HUES64 (cell line): ENCODE data around the gene MRPS18A.

ENCODE experiments used
- H3K27ac ChIP-seq: 2 replicates; pipeline ENCODE4 v1.7.0; 2013; ENCODE audit warnings: low read depth, low read length, inconsistent platforms
- H3K27me3 ChIP-seq: 2 replicates; pipeline ENCODE4 v1.6.1; 2013; ENCODE audit warnings: mild to moderate bottlenecking, low read length; ENCODE audit not compliant: insufficient read depth
- H3K36me3 ChIP-seq: 2 replicates; pipeline ENCODE4 v1.6.1; 2013; ENCODE audit warnings: mild to moderate bottlenecking, low read length; ENCODE audit not compliant: insufficient read depth
- H3K4me1 ChIP-seq: 2 replicates; pipeline ENCODE4 v1.6.1; 2013; ENCODE audit warnings: mild to moderate bottlenecking, low read length, moderate library complexity; ENCODE audit not compliant: insufficient read depth
- H3K4me3 ChIP-seq: 2 replicates; pipeline ENCODE4 v1.5.1; 2013; ENCODE audit warnings: mild to moderate bottlenecking, low read length, moderate library complexity
- H3K9ac ChIP-seq: 2 replicates; pipeline ENCODE4 v1.6.1; 2013; ENCODE audit warnings: mild to moderate bottlenecking, low read depth, low read length
- H3K9me3 ChIP-seq: 2 replicates; pipeline ENCODE4 v1.6.1; 2013; ENCODE audit warnings: low read depth, low read length; ENCODE audit not compliant: insufficient read depth
- WGBS: fragments of 150-250, 120-280 bp; methylation state at CpG from one replicate; pipeline ENCODE4 v1.1.7; 2013; ENCODE audit warnings: missing lambda C conversion rate; 5-methylcytosine and 5-hydroxymethylcytosine counted together

MRPS18A gene

DNA sequence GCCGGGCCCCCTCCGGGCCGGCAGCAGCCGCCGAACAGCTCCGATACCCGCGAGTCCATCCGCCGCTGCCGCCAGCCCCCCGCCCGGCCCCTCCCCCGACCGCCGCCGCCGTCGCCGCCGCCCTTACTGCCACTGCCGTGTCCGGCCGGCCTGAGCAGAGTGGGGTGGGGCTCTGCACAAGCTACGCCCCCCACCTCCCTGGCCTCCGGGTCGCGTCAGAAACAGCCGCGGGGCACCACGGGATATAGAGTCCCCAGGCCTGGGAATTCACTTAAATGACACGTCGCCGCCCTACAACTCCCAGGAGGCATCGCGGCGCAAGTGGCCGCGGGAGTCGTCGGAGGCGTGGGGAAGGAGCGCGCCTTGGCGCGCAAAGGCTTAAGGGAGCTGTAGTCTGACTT, 58.5 kb downstream of the MRPS18A start, which contains the start of gene GTPBP2:
GTPBP2 (minus strand) TSS at position 161 of the 401 bp plus-strand sequence; CDS start at position 59, 102 bp downstream.
- Histone ChIP-seq H3K27ac (peak within 1 kb of the TSS; percentile 96), H3K36me3 (peaks cover 33% of the 10 kb centered on the region), H3K9me3 (no peaks in the 10 kb centered on the region), H3K27me3 (no peaks in the 10 kb centered on the region), H3K4me1 (no peaks in the 10 kb centered on the region), H3K4me3 (peak within 1 kb of the TSS; percentile 78), H3K9ac (peak within 1 kb of the TSS; percentile 92)
- WGBS = 2% methylated on average over 46 of the region's 46 CpGs

DNA sequence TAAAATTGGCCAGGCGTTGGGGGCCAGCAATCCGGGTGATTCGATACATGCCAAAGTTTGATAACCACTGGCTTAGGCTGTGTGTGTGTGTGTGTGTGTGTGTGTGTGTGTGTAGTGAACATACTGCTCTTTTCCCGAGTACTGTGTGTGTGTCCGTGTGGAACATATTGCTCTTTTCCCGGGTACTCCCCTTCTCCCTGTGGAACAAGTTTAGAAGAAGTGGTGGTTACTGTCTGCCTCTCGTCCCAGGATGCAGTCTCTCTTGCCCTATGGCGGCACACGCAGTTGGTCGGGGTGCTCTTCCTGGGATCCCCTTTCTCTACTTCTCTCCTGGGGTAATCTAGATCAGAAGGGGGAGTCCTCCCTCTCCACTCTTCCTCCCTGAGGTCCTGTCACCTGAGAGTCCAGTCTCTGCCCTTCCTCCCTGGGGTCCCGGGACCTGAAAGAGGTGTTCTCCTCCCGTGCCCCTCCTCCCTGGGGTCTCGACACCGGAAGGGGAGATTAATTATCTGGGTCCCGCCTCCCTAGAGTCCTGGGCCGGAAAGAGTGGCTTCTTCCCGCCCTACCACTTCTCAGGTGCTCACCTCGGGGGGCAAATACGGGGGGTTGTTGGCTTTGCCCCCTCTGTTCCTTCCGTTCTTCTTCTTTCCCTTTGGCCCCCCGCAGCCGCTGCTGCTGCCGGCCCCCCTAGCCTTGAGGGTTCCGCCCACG, 59.0 kb downstream of the MRPS18A start:
- Histone ChIP-seq H3K4me1 (no peaks in the 10 kb centered on the region), H3K9ac (peak overlapping the region; percentile 86), H3K27me3 (no peaks in the 10 kb centered on the region), H3K27ac (peak overlapping the region; percentile 87; the same call in 1 of the 2 replicates), H3K36me3 (peaks cover 39% of the 10 kb centered on the region), H3K9me3 (no peaks in the 10 kb centered on the region), H3K4me3 (peak overlapping the region; percentile 78)
- WGBS = 18% methylated on average over 22 of the region's 25 CpGs

DNA sequence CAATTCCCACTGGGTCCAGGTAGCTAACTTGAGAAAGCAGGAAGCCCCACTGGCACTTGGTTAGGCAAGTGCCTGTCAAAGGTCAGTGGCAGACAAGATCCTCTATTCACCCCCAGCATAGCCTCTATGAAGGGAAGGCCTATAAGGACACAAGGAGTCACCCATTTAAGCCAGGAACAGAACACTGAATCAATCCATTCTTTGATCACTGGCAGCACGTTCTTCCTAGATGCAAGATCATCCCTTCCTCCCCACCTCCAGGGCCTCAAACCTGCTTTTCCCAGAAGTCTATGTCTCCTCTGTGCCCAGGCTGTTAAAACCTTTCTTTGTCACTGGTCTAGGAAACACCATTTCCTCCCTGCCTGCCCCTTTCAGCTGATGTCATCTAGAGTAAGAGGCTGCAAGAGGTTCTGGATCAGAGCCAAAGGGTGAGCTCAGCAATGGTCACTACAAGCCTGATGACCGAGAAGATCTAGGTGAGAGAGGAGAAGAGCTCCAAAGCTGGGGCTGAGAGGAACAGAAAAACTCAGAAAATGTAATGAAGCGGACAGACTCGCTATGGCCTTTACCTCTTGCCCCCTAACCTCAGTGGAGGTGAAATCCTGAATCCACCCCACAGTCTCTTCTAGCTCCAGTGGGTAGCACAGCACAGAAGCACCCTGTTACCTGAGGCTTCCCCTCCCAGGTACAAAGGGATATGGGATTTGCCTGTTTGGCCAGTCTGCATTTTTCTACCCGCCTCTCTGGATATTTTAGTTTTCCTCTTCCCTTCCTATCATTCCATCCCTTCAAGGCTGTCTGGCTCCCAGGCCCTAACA, 60.4 kb downstream of the MRPS18A start:
- Histone ChIP-seq H3K27ac (no peak overlapping the region), H3K9me3 (no peaks in the 10 kb centered on the region), H3K9ac (no peak overlapping the region), H3K27me3 (no peaks in the 10 kb centered on the region), H3K4me1 (no peaks in the 10 kb centered on the region), H3K4me3 (no peak overlapping the region), H3K36me3 (peaks cover 52% of the 10 kb centered on the region)
- 94% methylated on average over 5 of the region's 5 CpGs for WGBS

DNA sequence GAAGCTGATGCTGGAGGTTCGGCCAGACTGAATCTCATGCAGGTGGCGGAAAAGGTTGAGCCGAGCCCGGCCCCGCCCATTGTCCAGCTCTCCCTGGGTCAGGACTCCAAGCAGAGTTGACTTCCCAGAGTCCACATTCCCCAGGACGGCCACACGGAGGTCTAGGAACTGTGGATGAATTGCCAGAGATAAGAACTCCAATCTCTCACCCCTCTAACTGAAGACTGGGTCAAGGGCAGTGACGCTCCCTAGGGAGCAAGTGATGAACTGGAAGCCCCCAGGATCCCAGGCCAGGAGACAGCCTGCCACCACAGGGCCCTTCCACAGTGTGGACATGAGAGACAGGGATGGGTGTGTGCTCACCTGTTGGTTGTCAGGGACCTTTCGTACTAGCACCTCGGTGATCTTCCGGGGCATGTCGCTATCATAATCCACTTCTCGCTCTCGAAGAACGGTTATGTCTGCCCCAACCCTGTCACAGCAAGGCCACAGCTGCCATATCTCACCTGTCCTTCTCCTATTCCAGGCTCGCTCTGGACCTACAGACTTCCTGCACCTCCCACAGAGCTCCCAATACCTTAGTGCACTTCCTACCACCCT, 62.1 kb downstream of the MRPS18A start:
- no peak overlapping the region for H3K27ac ChIP-seq
- H3K4me3 ChIP-seq = no peak overlapping the region
- H3K4me1 ChIP-seq = no peaks in the 10 kb centered on the region
- peaks cover 69% of the 10 kb centered on the region for H3K36me3 ChIP-seq
- H3K9me3 ChIP-seq = no peaks in the 10 kb centered on the region
- 94% methylated on average over 16 of the region's 16 CpGs for WGBS
- no peaks in the 10 kb centered on the region for H3K27me3 ChIP-seq
- H3K9ac ChIP-seq = no peak overlapping the region

DNA sequence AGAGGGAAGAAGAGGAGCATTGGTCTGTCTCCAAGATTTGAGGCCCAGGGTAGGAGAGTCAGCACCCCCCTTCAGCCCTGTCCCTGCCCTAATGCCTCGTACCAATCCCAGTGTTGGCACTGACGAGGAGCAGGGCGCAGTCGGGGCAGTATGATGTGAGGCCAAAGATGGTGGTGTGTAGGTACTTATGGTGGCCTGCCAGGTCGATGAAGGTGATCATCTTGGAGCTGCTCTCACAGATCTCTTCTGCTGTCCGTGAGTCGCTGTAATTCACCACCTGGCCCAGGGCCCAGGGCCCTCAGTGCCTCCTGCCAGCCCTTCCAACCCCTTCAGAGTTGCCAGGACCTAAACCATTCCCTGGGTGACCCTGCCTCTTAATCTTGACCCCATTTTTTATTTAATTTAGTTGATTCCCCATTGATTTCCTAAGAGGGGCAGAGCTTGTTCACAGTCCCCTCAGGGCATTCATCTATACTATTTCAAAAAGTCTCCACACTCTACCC, 62.8 kb downstream of the MRPS18A start:
- no peaks in the 10 kb centered on the region for H3K9me3 ChIP-seq
- H3K27ac ChIP-seq = no peak overlapping the region
- H3K4me3 ChIP-seq = no peak overlapping the region
- H3K4me1 ChIP-seq = no peaks in the 10 kb centered on the region
- H3K9ac ChIP-seq = no peak overlapping the region
- peaks cover 75% of the 10 kb centered on the region for H3K36me3 ChIP-seq
- 96% methylated on average over 7 of the region's 7 CpGs for WGBS
- no peaks in the 10 kb centered on the region for H3K27me3 ChIP-seq

DNA sequence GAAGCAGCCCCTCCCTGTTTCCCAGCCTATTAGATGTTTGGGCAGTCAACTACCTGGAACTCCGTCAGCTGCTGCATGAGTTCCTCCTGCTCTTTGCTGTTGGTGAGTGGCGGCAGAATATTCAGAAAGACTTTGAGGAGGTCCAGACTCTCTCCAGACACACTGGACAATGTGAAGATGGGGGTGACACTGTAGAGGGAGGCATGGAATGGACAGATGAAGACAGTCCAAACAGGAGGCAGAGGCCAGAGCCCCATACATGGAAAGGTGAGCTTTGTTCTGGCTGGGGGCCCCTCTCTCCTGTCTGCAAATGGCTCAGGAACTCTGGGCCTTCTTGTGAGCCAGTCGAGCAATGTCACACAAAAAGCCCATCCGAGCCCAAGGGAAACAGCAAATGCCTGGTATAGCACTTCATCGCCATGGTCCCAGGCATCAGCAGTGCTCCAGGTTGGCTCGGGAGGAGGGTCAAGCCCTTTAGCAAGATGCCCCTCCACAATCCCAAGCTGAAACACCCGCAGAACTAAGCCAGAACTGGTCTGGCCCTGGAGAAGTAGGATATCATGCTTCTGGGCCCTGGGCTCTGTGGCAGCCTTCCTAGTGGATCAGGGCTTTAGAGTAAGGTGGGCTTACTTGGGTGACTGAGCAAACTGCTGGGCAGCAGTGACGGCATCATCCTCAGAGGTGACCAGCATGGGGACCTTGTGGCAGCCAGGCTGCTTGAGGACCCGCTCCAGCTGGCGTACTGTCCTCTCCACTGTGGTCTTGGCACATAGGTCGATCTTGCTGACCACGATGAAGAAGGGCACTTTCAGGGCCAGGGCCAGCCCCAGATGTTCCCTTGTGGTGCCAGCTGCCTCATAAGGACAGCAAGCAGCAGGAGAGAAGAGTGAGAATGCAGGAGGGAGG, 63.5 kb downstream of the MRPS18A start:
- Histone ChIP-seq H3K36me3 (peaks cover 82% of the 10 kb centered on the region), H3K27me3 (no peaks in the 10 kb centered on the region), H3K4me1 (no peaks in the 10 kb centered on the region), H3K27ac (no peak overlapping the region), H3K4me3 (no peak overlapping the region), H3K9me3 (no peaks in the 10 kb centered on the region), H3K9ac (no peak overlapping the region)
- WGBS = 94% methylated on average over 12 of the region's 12 CpGs

DNA sequence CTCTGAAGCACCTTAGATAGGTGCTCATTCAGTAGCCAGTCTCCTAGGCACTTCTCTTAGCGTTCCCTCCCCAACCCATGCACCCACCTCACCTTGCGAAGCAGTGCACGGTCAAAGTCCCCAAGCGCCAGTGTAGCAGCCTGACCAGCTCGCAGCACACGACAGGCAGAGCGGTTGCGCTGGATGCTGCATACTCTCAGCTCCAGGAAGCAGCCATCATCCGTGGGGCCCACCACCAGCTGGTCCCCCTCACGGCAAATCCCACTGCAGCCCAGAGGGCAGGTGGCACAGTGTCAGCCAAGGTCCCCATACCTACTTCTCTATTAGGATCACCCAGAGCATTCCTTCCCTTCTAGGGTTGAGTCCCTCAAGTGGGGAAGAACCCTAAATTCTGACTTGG, 65.0 kb downstream of the MRPS18A start:
- Histone ChIP-seq H3K4me3 (no peak overlapping the region), H3K9me3 (no peaks in the 10 kb centered on the region), H3K36me3 (peaks cover 83% of the 10 kb centered on the region), H3K9ac (no peak overlapping the region), H3K27ac (no peak overlapping the region), H3K27me3 (no peaks in the 10 kb centered on the region), H3K4me1 (no peaks in the 10 kb centered on the region)
- WGBS = 95% methylated on average over 10 of the region's 10 CpGs

DNA sequence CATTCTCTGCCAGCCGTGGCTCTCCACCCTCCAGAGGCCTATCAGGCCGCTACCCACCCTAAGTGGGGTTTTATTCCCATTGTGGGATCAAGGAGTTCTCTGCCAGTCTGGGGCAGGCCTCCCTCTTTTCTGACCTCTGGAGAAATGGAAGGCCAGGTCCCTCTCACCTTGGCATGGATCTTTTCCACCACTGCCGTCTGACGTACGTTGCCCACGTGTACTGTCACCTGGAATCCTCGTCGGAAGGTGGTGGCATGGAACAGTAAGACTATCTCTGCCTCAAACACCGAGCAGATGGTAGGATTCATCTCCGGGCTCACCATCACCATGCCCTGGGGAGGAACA, 65.8 kb downstream of the MRPS18A start:
- Histone ChIP-seq H3K36me3 (peaks cover 76% of the 10 kb centered on the region), H3K4me1 (no peaks in the 10 kb centered on the region), H3K27ac (no peak overlapping the region), H3K9ac (no peak overlapping the region), H3K9me3 (no peaks in the 10 kb centered on the region), H3K4me3 (no peak overlapping the region), H3K27me3 (no peaks in the 10 kb centered on the region)
- WGBS = 96% methylated on average over 10 of the region's 10 CpGs
